Loucy (cell line): Measurements from ENCODE around the gene ACTA2.

Source experiments
- H2AFZ ChIP-seq: fragments of 200-600 bp; sonication (generic); 2 replicates; pipeline ENCODE4 v1.6.0; 2016; ENCODE audit warnings: antibody characterized with exemption, mild to moderate bottlenecking, low read length, moderate library complexity
- H3F3A ChIP-seq: fragments of 200-600 bp; 2 replicates; pipeline ENCODE4 v1.6.0; 2016; ENCODE audit warnings: antibody characterized with exemption, low read depth, mild to moderate bottlenecking
- H3K27me3 ChIP-seq: fragments of 200-600 bp; sonication (generic); 2 replicates; pipeline ENCODE4 v1.6.1; 2014; ENCODE audit warnings: low read length, mild to moderate bottlenecking; ENCODE audit not compliant: insufficient read depth, poor library complexity, severe bottlenecking
- H3K36me3 ChIP-seq: fragments of 200-600 bp; sonication (generic); 2 replicates; pipeline ENCODE4 v1.6.1; 2016; ENCODE audit warnings: low read length; ENCODE audit not compliant: insufficient read depth
- H3K4me1 ChIP-seq: fragments of 200-600 bp; sonication (generic); 2 replicates; pipeline ENCODE4 v1.5.1; 2014; ENCODE audit warnings: low read length, mild to moderate bottlenecking; ENCODE audit not compliant: insufficient read depth, poor library complexity, severe bottlenecking
- H3K4me2 ChIP-seq: fragments of 200-600 bp; sonication (generic); 2 replicates; pipeline ENCODE4 v1.6.0; 2014; ENCODE audit warnings: antibody characterized with exemption, low read length, low read depth, mild to moderate bottlenecking; ENCODE audit not compliant: poor library complexity, severe bottlenecking
- H3K4me3 ChIP-seq: fragments of 200-600 bp; sonication (generic); 2 replicates; pipeline ENCODE4 v1.5.1; 2014; ENCODE audit warnings: low read length, mild to moderate bottlenecking, mixed read lengths; ENCODE audit not compliant: poor library complexity, severe bottlenecking
- H3K79me2 ChIP-seq: fragments of 200-600 bp; sonication (generic); 2 replicates; pipeline ENCODE4 v1.6.1; 2014; ENCODE audit warnings: low read length; ENCODE audit not compliant: insufficient read depth
- H3K9ac ChIP-seq: fragments of 200-600 bp; sonication (generic); 2 replicates; pipeline ENCODE4 v1.6.0; 2014; ENCODE audit warnings: mild to moderate bottlenecking, low read depth, low read length, moderate library complexity; ENCODE audit not compliant: poor library complexity, severe bottlenecking
- H3K9me2 ChIP-seq: fragments of 200-600 bp; sonication (generic); replicated peaks from 2 replicates; pipeline ENCODE4 v1.6.1; 2016; ENCODE audit warnings: low read depth, low read length, mixed read lengths
- H3K9me3 ChIP-seq: fragments of 200-600 bp; sonication (generic); 2 replicates; pipeline ENCODE4 v1.6.1; 2014; ENCODE audit warnings: mild to moderate bottlenecking, antibody characterized with exemption, low read length, low read depth; ENCODE audit not compliant: insufficient read depth
- H4K20me1 ChIP-seq: fragments of 200-600 bp; sonication (generic); 2 replicates; pipeline ENCODE4 v1.6.0; 2014; ENCODE audit warnings: antibody characterized with exemption, low read length, mild to moderate bottlenecking; ENCODE audit not compliant: insufficient read depth, poor library complexity, severe bottlenecking
- CTCF ChIP-seq: fragments of 200-600 bp; sonication (generic); conservative IDR thresholded peaks from 2 replicates; pipeline ENCODE4 v1.5.1; 2014; ENCODE audit warnings: mild to moderate bottlenecking, antibody characterized with exemption, low read length
- EZH2phosphoT487 ChIP-seq: fragments of 200-600 bp; IDR thresholded peaks from 2 replicates; pipeline ENCODE4 v1.6.1; 2018; ENCODE audit warnings: antibody characterized with exemption, mild to moderate bottlenecking, moderate library complexity, borderline replicate concordance

Gene ACTA2

GRCh38 chr10:88927416-88927690 is 25.2 kb downstream of the ACTA2 start:
- no peak for TF ChIP-seq EZH2phosphoT487
- no peak for TF ChIP-seq CTCF
- H3K4me1 ChIP-seq: no peaks in the 10 kb centered on the region
- H3K36me3 ChIP-seq: peaks cover 45% of the 10 kb centered on the region; the same call in 1 of the 2 replicates
- H3K9ac ChIP-seq: no peak overlapping the region
- H3K4me2 ChIP-seq: no peak overlapping the region
- H3K9me3 ChIP-seq: no peaks in the 10 kb centered on the region
- H3K79me2 ChIP-seq: no peaks in the 10 kb centered on the region
- H3K9me2 ChIP-seq: no peaks in the 10 kb centered on the region
- no peak overlapping the region for H2AFZ ChIP-seq
- no peak overlapping the region for H3K4me3 ChIP-seq
- no peaks in the 10 kb centered on the region for H4K20me1 ChIP-seq
- H3K27me3 ChIP-seq: no peaks in the 10 kb centered on the region
- H3F3A ChIP-seq: no peaks in the 10 kb centered on the region

- no peaks in the 10 kb centered on the region for H3K27me3 ChIP-seq
- no peaks in the 10 kb centered on the region for H3K79me2 ChIP-seq
- H3K36me3 ChIP-seq: peaks cover 51% of the 10 kb centered on the region; the same call in 1 of the 2 replicates
- no peak overlapping the region for H2AFZ ChIP-seq
- H3K4me1 ChIP-seq: no peaks in the 10 kb centered on the region
- H4K20me1 ChIP-seq: no peaks in the 10 kb centered on the region
- H3K9me2 ChIP-seq: no peaks in the 10 kb centered on the region
- TF ChIP-seq EZH2phosphoT487: no peak
- no peak for TF ChIP-seq CTCF
- no peak overlapping the region for H3K4me3 ChIP-seq
- no peak overlapping the region for H3K4me2 ChIP-seq
- H3K9ac ChIP-seq: no peak overlapping the region
- H3K9me3 ChIP-seq: no peaks in the 10 kb centered on the region
- H3F3A ChIP-seq: no peaks in the 10 kb centered on the region
These were observed 25.8 kb downstream of the ACTA2 start for GRCh38 chr10:88926566-88927415.

- Histone ChIP-seq H3K9ac (no peak overlapping the region), H3K4me2 (no peak overlapping the region), H3K36me3 (peaks cover 61% of the 10 kb centered on the region), H4K20me1 (no peaks in the 10 kb centered on the region), H3K9me2 (no peaks in the 10 kb centered on the region), H3K27me3 (no peaks in the 10 kb centered on the region), H3K4me1 (no peaks in the 10 kb centered on the region), H3K9me3 (no peaks in the 10 kb centered on the region), H3K79me2 (no peaks in the 10 kb centered on the region), H3K4me3 (no peak overlapping the region), H2AFZ (no peak overlapping the region), H3F3A (no peaks in the 10 kb centered on the region)
- TF ChIP-seq CTCF (no peak), EZH2phosphoT487 (no peak)
These were observed 29.1 kb downstream of the ACTA2 start for GRCh38 chr10:88923520-88923919.
